GM19238 (cell line): ENCODE data around the gene REST.
"Not testable (repeated sequence)": the region's sequence is repeated elsewhere in the genome, so short reads cannot be mapped to it uniquely, and the experiment has no call there.

Source experiments
- DNase-seq: peaks from one replicate; pipeline ENCODE4 v3.0.0; 2011; ENCODE audit warnings: low spot score; ENCODE audit not compliant: insufficient read length

Gene REST, protein sequence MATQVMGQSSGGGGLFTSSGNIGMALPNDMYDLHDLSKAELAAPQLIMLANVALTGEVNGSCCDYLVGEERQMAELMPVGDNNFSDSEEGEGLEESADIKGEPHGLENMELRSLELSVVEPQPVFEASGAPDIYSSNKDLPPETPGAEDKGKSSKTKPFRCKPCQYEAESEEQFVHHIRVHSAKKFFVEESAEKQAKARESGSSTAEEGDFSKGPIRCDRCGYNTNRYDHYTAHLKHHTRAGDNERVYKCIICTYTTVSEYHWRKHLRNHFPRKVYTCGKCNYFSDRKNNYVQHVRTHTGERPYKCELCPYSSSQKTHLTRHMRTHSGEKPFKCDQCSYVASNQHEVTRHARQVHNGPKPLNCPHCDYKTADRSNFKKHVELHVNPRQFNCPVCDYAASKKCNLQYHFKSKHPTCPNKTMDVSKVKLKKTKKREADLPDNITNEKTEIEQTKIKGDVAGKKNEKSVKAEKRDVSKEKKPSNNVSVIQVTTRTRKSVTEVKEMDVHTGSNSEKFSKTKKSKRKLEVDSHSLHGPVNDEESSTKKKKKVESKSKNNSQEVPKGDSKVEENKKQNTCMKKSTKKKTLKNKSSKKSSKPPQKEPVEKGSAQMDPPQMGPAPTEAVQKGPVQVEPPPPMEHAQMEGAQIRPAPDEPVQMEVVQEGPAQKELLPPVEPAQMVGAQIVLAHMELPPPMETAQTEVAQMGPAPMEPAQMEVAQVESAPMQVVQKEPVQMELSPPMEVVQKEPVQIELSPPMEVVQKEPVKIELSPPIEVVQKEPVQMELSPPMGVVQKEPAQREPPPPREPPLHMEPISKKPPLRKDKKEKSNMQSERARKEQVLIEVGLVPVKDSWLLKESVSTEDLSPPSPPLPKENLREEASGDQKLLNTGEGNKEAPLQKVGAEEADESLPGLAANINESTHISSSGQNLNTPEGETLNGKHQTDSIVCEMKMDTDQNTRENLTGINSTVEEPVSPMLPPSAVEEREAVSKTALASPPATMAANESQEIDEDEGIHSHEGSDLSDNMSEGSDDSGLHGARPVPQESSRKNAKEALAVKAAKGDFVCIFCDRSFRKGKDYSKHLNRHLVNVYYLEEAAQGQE

GRCh38 chr4:56907489-56908205 is at the start of gene REST:
Gene REST, plus strand, starts transcription at chr4:56907900. Its CDS starts 2,739 bp downstream, at chr4:56910639.
- peak; percentile 67 for DNase-seq

DNA sequence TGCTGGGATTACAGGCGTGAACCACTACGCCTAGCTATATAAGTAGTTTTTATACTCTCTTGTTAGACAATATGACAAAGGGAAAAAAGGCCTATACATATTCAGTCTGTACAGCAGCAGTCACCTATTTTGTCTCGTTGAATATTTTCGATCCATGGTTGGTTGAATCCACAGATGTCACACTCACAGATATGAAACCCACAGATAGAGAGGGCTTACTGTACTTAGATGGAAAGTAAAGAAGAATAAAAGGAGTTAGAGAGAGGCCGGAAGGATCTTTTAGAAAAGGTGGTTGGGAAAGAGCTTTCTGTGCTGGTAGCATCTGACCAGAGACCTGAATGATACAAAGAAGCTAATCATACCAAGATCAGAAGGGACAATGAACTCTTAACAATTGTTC is 47.9 kb upstream of the REST start:
- DNase-seq: no peak

DNA sequence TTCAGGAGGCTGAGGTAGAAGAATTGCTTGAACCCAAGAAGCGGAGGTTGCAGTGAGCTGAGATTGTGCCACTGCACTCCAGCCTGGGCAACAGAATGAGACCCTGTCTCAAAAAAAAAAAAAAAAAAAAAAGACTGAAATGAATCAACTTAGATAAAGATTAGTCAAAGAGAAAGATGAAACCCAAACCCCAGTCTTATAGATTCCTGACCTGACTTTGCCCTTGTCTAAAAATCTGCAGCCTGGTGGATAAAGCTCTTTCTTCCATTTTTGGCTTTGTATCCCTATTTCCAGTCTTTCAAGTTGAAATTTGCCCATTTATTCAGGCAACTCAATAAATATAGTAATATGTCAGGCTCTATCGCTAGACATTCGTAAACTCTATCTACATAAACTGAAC is 46.9 kb upstream of the REST start:
- no peak for DNase-seq

- no peak for DNase-seq
Measured at GRCh38 chr4:56861360-56861759, 46.3 kb upstream of the REST start.

DNA sequence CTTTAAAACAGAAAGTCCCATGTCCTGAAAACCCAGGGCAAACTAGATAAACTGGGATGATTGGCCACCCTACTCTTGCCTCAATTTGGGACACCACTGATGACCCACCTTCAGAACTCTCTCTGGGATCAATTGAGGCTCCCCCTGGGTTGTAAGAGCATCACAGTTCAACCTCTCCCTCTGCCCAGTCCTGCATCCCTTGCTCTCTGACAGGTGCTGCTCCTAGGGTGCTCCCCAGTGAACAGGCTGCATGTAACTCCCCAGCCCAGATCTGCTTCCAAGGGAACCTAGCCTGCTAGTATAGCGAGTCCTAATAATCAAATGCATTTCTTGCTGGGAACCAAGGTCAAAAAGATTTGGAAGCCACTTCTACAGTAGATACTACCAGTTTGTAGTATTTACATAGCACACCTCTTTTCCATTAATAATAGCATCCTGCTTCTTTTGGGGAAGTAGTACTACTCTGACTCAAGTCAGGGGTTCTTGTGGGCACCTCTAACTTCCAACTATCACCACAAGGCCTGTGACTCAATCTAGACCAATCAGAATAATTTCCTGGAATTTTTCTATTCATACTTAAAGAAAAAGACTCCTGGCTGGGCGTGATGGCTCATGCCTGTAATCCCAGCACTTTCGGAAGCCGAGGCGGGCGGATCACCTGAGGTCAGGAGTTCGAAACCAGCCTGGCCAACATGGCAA is 44.1 kb upstream of the REST start:
- DNase-seq: no peak

GRCh38 chr4:56870946-56871345 is 36.8 kb upstream of the REST start:
- no peak for DNase-seq

GRCh38 chr4:56871371-56871866 is 36.3 kb upstream of the REST start:
- DNase-seq: no peak

- DNase-seq: no peak
Measured at GRCh38 chr4:56874166-56874565, 33.5 kb upstream of the REST start.

- no peak for DNase-seq
Measured at GRCh38 chr4:56874923-56875322, 32.8 kb upstream of the REST start.

- DNase-seq: no peak
Measured at GRCh38 chr4:56876264-56876663, 31.4 kb upstream of the REST start.

DNA sequence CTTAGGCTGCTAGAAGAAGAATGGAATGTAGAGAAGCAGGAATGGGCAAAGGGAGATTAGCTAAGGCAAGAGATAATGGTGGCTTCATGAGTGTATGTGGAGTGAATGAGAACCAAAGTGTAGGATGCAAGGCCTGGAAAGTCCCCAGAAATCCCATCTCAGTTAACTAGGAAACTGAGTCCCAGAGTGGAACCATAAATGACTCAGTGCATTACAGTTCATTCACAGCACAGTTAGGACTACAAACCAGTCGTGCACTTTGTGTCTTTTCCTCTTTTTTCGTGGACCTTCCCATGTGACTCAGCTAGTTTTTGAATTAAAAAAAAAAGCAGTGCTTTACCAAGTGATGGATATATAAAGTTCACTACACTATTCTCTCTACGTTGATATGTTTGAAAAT is 27.7 kb upstream of the REST start:
- no peak for DNase-seq

- DNase-seq: no peak
Measured at GRCh38 chr4:56880572-56880971, 27.1 kb upstream of the REST start.

- DNase-seq: not testable (repeated sequence)
Measured at GRCh38 chr4:56884511-56884910, 23.2 kb upstream of the REST start.

DNA sequence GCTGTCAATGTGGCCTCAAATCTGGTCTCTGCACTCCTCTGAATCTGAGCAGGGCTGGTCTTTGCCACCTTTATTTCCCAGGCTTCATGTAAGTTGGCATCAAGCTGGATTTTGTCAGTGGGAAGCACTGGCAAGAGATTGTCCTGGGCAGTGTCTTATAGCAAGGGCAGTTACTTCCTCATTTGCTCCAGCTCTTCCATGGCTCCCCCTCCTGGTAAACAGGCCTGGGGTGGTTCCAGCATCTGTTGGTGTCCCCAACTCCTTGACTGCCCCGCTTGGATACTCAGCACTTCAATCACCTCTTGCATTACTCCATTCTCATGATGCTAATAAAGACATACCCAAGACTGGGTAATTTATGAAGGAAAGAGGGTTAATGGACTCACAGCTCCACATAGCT is 15.0 kb upstream of the REST start:
- DNase-seq: no peak

DNA sequence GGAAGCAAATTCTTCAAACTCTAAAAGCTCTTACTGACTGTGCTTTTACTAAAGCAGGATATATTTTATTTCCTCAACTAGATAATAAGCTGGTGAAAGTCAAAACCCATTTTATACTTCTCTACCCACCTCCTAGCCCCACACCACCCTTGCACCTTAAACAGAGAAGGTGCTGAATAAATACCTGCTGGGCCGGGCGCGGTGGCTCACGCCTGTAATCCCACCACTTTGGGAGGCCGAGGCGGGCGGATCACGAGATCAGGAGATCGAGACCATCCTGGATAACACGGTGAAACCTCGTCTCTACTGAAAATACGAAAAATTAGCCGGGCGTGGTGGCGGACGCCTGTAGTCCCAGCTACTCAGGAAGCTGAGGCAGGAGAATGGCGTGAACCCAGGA is 9.9 kb upstream of the REST start:
- DNase-seq: not testable (repeated sequence)

- not testable (repeated sequence) for DNase-seq
Measured at GRCh38 chr4:56900186-56900585, 7.5 kb upstream of the REST start.

DNA sequence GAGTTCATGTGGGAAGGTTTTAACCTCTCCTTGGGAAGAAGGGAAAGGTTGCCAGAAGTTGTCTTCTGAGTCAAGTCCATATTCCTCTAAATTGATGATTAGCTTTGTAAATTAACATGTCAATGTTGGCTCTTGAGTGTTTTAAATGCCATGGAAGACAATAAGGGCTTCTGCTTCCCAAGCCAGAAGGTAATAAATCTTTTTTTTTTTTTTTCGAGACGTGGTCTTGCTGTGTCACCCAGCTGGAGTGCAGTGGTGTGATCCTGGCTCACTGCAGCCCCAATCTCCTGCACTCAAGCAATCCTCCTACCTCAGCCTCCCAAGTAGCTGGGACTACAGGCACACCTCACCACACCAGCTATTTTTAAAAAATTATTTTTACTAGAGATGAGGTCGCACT is 5.0 kb upstream of the REST start:
- no peak for DNase-seq

GRCh38 chr4:56905796-56906195 is 1.9 kb upstream of the REST start:
- DNase-seq: no peak

GRCh38 chr4:56906489-56907393 is 959 bp upstream of the REST start:
- no peak for DNase-seq
